ENCODE data around the gene VWA8.

DNA sequence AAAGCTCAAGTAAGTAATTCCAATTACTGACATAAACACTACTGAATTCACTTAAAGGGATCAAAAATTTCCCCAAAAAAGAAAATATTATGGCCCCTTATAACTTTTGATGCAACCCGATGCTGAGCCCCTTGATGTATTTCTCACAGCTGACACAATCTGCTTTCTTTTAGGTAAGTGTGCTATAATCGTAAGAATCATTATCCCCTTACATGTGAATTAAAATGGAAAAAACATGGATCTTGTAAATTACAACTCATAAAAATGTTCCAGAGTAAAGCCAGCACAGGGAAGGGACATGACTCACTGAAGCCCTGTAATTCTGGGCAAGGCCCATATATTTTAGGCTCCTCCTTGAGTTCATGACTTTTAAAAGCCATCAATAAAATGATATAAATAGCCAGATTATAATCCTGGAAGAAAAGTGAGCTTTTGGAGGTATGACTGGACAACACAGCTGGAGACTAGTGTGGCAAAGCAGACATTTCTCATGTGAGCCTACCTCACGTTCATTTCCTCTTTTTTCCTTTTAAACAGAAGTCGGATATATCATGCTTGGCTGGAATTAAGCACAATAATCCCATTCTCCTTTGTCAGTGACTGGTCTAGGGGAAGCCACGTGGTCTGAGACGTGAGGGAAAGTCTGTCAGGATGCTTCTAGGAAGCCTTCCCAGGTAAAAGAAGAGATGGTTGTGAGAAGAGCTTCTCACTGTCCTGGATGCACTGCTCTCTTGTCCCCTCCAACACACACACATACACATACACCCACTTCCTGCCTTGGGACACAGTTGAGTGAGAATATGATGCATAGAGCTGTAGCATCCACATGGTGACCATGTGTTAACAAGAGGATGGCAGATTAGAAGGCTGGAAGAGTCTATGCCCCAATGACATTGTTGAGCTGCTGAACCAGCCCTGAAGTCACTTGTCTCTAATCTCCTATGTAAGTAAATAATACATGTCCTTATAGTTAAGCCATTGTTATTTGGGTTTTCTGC lies 338.2 kb downstream of the VWA8 start:
- TF ChIP-seq POLR2AphosphoS5 (IDR thresholded peaks at IDR 0.05; ENCODE audit: low read depth, low read length) (no peak), TAF1 (IDR thresholded peaks at IDR 0.05; ENCODE audit: borderline replicate concordance, insufficient read depth, low read length) (no peak), SIN3A (IDR thresholded peaks at IDR 0.05; ENCODE audit: borderline replicate concordance, insufficient read depth, low read length) (no peak), FOXP2 (optimal IDR thresholded peaks at IDR 0.05; ENCODE audit: borderline replicate concordance, extremely low read depth, extremely low read length, insufficient read depth) (no peak)
- TF ChIP-seq, protein P1, sequence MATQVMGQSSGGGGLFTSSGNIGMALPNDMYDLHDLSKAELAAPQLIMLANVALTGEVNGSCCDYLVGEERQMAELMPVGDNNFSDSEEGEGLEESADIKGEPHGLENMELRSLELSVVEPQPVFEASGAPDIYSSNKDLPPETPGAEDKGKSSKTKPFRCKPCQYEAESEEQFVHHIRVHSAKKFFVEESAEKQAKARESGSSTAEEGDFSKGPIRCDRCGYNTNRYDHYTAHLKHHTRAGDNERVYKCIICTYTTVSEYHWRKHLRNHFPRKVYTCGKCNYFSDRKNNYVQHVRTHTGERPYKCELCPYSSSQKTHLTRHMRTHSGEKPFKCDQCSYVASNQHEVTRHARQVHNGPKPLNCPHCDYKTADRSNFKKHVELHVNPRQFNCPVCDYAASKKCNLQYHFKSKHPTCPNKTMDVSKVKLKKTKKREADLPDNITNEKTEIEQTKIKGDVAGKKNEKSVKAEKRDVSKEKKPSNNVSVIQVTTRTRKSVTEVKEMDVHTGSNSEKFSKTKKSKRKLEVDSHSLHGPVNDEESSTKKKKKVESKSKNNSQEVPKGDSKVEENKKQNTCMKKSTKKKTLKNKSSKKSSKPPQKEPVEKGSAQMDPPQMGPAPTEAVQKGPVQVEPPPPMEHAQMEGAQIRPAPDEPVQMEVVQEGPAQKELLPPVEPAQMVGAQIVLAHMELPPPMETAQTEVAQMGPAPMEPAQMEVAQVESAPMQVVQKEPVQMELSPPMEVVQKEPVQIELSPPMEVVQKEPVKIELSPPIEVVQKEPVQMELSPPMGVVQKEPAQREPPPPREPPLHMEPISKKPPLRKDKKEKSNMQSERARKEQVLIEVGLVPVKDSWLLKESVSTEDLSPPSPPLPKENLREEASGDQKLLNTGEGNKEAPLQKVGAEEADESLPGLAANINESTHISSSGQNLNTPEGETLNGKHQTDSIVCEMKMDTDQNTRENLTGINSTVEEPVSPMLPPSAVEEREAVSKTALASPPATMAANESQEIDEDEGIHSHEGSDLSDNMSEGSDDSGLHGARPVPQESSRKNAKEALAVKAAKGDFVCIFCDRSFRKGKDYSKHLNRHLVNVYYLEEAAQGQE (IDR thresholded peaks at IDR 0.05; ENCODE audit: insufficient read depth in 1 of 2, low read depth in 2 of 2, low read length in 2 of 2), result no peak
